Tibial nerve (tissue), 4 donors: ENCODE measurements around the gene TMA7. TPM values are rescaled to one million over a fixed set of nuclear protein-coding genes. Genes with fewer than 3 reads are reported as not detected.

Experiments used
- DNase-seq, 2 donors: peaks; one replicate each; pipeline ENCODE4 v3.0.0-alpha.2; 2019; ENCODE audit warnings: low spot score in 2 of 2
- H3K27ac ChIP-seq, 4 donors: fragments of 200-600 bp; sonication (generic) in 3 of 4; one replicate each; pipeline ENCODE4 v1.5.1; 2017 to 2019; ENCODE audit warnings: mild to moderate bottlenecking in 1 of 4
- H3K27me3 ChIP-seq, 2 donors: fragments of 200-600 bp; sonication (generic) in 1 of 2; one replicate each; pipeline versions ENCODE4 v1.5.1 to v1.6.0; 2017 to 2019
- H3K36me3 ChIP-seq, 3 donors: fragments of 200-600 bp; sonication (generic); one replicate each; pipeline ENCODE4 v1.5.1; 2018 to 2019
- H3K4me1 ChIP-seq, 4 donors: fragments of 200-600 bp; sonication (generic) in 3 of 4; one replicate each; pipeline ENCODE4 v1.5.1; 2017 to 2019
- H3K4me3 ChIP-seq, 4 donors: fragments of 200-600 bp; sonication (generic) in 3 of 4; one replicate each; pipeline ENCODE4 v1.5.1; 2017 to 2019; ENCODE audit warnings: mild to moderate bottlenecking in 1 of 4, moderate library complexity in 1 of 4
- H3K9me3 ChIP-seq, 4 donors: fragments of 200-600 bp; sonication (generic) in 3 of 4; one replicate each; pipeline ENCODE4 v1.5.1; 2017 to 2019
- EP300 ChIP-seq, 2 donors: sonication (generic); formaldehyde crosslinking; IDR thresholded peaks; one replicate each; pipeline ENCODE4 v1.6.1; 2017; ENCODE audit warnings: antibody characterized with exemption in 2 of 2, mild to moderate bottlenecking in 1 of 2
- POLR2A ChIP-seq, 2 donors: fragments of 450-650 bp; IDR thresholded peaks; one replicate each; pipeline ENCODE4 v1.6.1; 2017; ENCODE audit warnings: antibody characterized with exemption in 2 of 2, mild to moderate bottlenecking in 2 of 2, moderate library complexity in 2 of 2
- WGBS, 2 donors: methylation state at CpG; one replicate each; pipeline ENCODE4 v1.1.5; 2018; 5-methylcytosine and 5-hydroxymethylcytosine counted together
- total RNA-seq, 4 donors: library from RNA; depleted of rRNA; stranded (reverse); fragments of >200 nt; gene quantifications; one replicate each; pipeline ENCODE4 v1.1.0, GENCODE V29; 2016
- TF ChIP-seq, protein P1 (sequence below), 5 experiments: fragments of 200-600 bp in 3 of 5; fragments of 450-650 bp in 2 of 5; sonication (generic) in 3 of 5; IDR thresholded peaks; one replicate each; pipeline ENCODE4 v1.5.1; 2016 to 2019; ENCODE audit warnings: antibody characterized with exemption in 5 of 5, mild to moderate bottlenecking in 3 of 5, moderate library complexity in 2 of 5

The TMA7 gene
- total RNA-seq, 4 donors from 2014 or later, result 212 to 380 (median 291) TPM

DNA sequence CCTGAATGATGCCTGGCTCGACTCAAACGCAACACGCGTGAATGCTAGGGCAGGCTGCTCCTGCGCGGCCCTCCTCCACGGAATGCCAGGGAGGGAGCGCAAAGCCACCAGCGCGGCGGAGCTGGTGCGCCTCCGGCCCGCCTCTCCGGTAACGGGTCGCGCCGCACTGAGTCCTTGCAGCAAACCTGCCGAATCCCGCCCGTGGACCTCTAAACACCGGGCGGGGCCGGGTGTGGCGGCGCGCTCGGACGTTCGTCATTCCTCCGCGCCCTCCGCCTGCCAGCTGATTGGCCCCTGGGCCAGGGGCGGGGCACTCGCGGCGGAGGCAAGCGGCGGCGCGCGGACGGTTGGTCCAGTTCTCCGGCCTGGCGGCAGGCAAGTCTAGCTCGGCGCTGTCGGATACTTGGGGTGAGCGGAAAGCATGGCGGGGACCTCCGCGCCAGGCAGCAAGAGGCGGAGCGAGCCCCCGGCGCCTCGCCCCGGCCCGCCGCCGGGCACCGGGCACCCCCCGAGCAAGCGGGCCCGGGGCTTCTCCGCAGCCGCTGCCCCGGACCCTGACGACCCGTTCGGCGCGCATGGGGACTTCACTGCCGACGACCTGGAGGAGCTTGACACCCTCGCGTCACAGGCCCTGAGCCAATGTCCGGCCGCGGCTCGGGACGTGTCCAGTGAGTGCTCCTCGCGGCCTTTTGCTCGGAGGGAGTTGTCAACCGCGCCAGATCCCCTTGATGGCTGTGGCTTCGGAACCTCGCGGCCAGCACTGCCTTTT is 6.6 kb downstream of the TMA7 start, which contains the start of gene ATRIP:
Gene ATRIP (plus strand): TSS at position 313 of the 769 bp plus-strand sequence. CDS start 109 bp downstream, at position 422.
- no peaks in the 10 kb centered on the region for H3K9me3 ChIP-seq
- peak within 1 kb of the TSS; percentile 67 to 96 (median 84) for H3K4me3 ChIP-seq
- WGBS, 2 donors, result 0% methylated on average over 73 to 80 of the region's 91 CpGs
- peaks cover 0 to 37% (median 19%) of the 10 kb centered on the region in 4 donors for H3K4me1 ChIP-seq
- H3K27me3 ChIP-seq, result no peaks in the 10 kb centered on the region
- H3K27ac ChIP-seq, result peak within 1 kb of the TSS; percentile 79 to 97 (median 94)
- TF ChIP-seq, protein P1, sequence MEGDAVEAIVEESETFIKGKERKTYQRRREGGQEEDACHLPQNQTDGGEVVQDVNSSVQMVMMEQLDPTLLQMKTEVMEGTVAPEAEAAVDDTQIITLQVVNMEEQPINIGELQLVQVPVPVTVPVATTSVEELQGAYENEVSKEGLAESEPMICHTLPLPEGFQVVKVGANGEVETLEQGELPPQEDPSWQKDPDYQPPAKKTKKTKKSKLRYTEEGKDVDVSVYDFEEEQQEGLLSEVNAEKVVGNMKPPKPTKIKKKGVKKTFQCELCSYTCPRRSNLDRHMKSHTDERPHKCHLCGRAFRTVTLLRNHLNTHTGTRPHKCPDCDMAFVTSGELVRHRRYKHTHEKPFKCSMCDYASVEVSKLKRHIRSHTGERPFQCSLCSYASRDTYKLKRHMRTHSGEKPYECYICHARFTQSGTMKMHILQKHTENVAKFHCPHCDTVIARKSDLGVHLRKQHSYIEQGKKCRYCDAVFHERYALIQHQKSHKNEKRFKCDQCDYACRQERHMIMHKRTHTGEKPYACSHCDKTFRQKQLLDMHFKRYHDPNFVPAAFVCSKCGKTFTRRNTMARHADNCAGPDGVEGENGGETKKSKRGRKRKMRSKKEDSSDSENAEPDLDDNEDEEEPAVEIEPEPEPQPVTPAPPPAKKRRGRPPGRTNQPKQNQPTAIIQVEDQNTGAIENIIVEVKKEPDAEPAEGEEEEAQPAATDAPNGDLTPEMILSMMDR (IDR thresholded peaks at IDR 0.05), result peak in 2 of 5 experiments; percentile 32 to 48
- TF ChIP-seq EP300 (IDR thresholded peaks at IDR 0.05), result peak; percentile 80 to 97
- TF ChIP-seq POLR2A (IDR thresholded peaks at IDR 0.05), result peak; percentile 48 to 94
- H3K36me3 ChIP-seq, result peaks cover 0 to 43% (median under 1%) of the 10 kb centered on the region in 3 donors
- DNase-seq, result peak; percentile 79 to 87

GRCh38 chr3:48451270-48451669 is 11.2 kb downstream of the TMA7 start:
- Histone ChIP-seq H3K9me3 (no peaks in the 10 kb centered on the region), H3K4me1 (peaks cover 0 to 25% (median 7%) of the 10 kb centered on the region in 4 donors), H3K4me3 (no peak overlapping the region), H3K27me3 (no peaks in the 10 kb centered on the region), H3K36me3 (peaks cover 0 to 57% (median 12%) of the 10 kb centered on the region in 3 donors), H3K27ac (no peak overlapping the region)
- 75 to 82% methylated on average over 1 of the region's 1 CpG for WGBS, 2 donors
- no peak for DNase-seq
- TF ChIP-seq POLR2A (IDR thresholded peaks at IDR 0.05), result no peak
- TF ChIP-seq, protein P1 (IDR thresholded peaks at IDR 0.05), result no peak
- TF ChIP-seq EP300 (IDR thresholded peaks at IDR 0.05), result no peak

GRCh38 chr3:48456456-48456855 is 16.4 kb downstream of the TMA7 start:
- H3K27ac ChIP-seq, result peak overlapping the region; percentile 8 to 80 (median 47)
- 91 to 94% methylated on average over 1 of the region's 1 CpG for WGBS, 2 donors
- peaks cover 8 to 99% (median 20%) of the 10 kb centered on the region in 3 donors for H3K36me3 ChIP-seq

DNA sequence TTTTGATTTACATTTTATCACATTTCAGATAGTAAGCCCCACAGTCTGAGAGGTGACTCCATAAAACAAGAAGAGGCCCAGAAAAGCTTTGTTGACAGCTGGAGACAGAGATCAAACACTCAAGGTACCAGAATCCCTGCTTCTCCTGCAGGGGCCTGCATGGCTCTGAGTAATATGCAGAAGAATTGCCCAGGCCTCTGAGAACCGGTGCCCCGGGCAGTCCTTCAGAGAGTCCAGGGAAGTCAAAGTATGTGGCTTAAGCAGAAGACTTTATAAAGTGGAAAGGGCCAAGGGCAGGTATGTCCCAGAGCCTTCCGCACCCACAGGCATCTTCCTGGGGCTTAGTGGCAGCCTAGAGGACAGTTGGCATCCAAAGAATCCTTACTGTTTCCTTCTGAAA is 19.3 kb downstream of the TMA7 start:
- Histone ChIP-seq H3K4me1 (peaks cover 0 to 20% (median 0%) of the 10 kb centered on the region in 4 donors), H3K36me3 (peaks cover 8 to 91% (median 18%) of the 10 kb centered on the region in 3 donors), H3K27ac (peak overlapping the region in 1 of 4 donors; percentile 80), H3K9me3 (no peaks in the 10 kb centered on the region), H3K27me3 (no peaks in the 10 kb centered on the region), H3K4me3 (no peak overlapping the region)
- TF ChIP-seq, protein P1 (IDR thresholded peaks at IDR 0.05), result no peak
- TF ChIP-seq EP300 (IDR thresholded peaks at IDR 0.05), result no peak
- TF ChIP-seq POLR2A (IDR thresholded peaks at IDR 0.05), result no peak
- no peak for DNase-seq
- WGBS, 2 donors, result 93 to 96% methylated on average over 3 of the region's 3 CpGs

More at GRCh38 chr3:48456456-48456855, 16.4 kb downstream of the TMA7 start:
- no peak for DNase-seq
- Histone ChIP-seq H3K27me3 (no peaks in the 10 kb centered on the region), H3K4me3 (no peak overlapping the region), H3K4me1 (peaks cover 0 to 20% (median 0%) of the 10 kb centered on the region in 4 donors), H3K9me3 (no peaks in the 10 kb centered on the region)
- TF ChIP-seq EP300 (IDR thresholded peaks at IDR 0.05), result no peak
- no peak for TF ChIP-seq POLR2A (IDR thresholded peaks at IDR 0.05)
- TF ChIP-seq, protein P1 (IDR thresholded peaks at IDR 0.05), result no peak
